22Rv1 (cell line): ENCODE results near the gene GP5.

Source experiments
- ZFX ChIP-seq: fragments of 450-650 bp; IDR thresholded peaks from 2 replicates; pipeline ENCODE4 v1.6.1; 2017; ENCODE audit warnings: antibody characterized with exemption, borderline replicate concordance
- TF ChIP-seq, protein P1 (sequence below): fragments of 450-650 bp; IDR thresholded peaks from 2 replicates; pipeline ENCODE4 v1.5.1; 2017; ENCODE audit warnings: mild to moderate bottlenecking

DNA sequence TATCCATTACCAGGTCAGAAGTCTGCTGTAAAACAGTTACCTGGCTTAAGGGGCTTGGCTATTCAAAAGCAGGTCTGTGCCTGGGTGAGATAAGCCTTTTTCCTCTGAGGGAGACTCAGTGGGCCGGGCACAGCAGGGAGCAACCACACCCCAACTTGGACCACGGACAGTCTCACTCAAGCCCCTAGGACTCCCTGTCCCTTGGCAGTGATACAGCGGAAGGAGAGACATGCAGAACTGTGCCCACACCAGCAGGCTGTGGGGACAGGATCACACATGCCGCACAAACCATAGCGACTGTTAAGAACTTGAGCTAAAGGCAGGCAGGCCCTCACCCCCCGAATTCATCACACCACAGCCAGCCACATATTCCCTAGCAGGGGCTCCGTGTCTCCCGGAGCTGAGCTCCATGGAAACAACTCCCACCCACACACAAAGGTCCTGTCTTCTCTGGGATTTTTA lies 2.8 kb upstream of the GP5 start:
- TF ChIP-seq, protein P1, sequence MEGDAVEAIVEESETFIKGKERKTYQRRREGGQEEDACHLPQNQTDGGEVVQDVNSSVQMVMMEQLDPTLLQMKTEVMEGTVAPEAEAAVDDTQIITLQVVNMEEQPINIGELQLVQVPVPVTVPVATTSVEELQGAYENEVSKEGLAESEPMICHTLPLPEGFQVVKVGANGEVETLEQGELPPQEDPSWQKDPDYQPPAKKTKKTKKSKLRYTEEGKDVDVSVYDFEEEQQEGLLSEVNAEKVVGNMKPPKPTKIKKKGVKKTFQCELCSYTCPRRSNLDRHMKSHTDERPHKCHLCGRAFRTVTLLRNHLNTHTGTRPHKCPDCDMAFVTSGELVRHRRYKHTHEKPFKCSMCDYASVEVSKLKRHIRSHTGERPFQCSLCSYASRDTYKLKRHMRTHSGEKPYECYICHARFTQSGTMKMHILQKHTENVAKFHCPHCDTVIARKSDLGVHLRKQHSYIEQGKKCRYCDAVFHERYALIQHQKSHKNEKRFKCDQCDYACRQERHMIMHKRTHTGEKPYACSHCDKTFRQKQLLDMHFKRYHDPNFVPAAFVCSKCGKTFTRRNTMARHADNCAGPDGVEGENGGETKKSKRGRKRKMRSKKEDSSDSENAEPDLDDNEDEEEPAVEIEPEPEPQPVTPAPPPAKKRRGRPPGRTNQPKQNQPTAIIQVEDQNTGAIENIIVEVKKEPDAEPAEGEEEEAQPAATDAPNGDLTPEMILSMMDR, result no peak
- no peak for TF ChIP-seq ZFX
